ENCODE results near the gene TRIM14. TPM values are rescaled to one million over a fixed set of nuclear protein-coding genes. Genes with fewer than 3 reads are reported as not detected.
A peak's percentile ranks its signal among the peaks of the same experiment; 100 is the strongest.

The TRIM14 gene
- total RNA-seq, 1 experiment from 2014 or later, result 11.9 TPM

DNA sequence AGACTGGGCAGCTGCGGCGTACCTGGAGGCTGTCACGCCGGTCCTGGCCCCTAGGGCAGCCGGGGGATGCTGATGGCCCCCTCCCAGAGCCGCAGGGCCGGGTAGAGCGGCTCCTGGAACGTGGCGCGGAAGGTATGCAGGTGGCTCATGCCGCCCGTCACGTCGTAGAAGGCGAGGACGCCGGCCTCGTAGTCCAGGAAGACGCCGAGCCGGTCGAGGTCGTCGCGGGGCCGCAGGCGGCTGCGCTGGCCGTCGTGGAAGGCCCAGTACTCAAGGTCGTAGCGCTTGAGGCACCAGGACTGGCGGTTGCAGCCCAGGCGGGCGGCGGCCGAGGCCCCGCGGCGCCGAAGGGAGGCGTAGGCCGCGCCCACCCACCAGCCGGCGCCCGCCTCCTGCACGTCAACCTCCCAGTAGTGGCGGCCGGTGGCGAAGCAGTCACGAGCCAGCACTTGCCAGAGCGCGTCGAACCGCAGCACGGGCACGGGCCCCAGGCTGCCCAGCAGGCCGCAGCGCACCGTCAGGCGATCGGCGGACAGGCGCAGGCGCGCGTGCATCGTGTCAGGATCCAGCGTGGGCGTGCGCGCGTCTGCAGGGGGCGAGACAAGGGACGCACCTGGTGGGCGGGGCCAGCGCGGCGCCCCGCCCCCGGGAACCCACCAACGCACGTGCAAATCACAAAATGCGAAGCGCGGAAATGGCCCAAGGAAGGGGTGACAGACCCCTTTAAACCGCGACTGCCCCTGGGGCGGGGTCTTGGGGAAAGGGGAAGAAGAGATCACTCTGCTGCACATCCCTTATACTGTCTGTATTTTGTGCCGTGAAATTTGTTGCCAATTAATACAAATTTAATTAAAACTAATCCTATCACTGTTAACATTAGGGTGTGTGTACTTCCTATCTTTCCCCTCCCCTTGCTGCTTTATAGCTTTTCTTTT is 31.3 kb downstream of the TRIM14 start (continued):
- TF ChIP-seq AFF4 (CRISPR knock-in tag; IDR thresholded peaks at IDR 0.05; ENCODE audit: borderline replicate concordance) (no peak; the same call in 1 of the 2 replicates), AR (CRISPR knock-in tag; IDR thresholded peaks at IDR 0.05) (no peak), FOXP1 (CRISPR knock-in tag; IDR thresholded peaks at IDR 0.05; ENCODE audit: borderline replicate concordance) (peak; percentile 96), ZNF121 (CRISPR knock-in tag; IDR thresholded peaks at IDR 0.05) (no peak), ZBTB21 (CRISPR knock-in tag; IDR thresholded peaks at IDR 0.05; ENCODE audit: borderline replicate concordance) (peak; percentile 93), FOXK1 (CRISPR knock-in tag; IDR thresholded peaks at IDR 0.05) (peak; percentile 91), ZMAT4 (CRISPR knock-in tag; IDR thresholded peaks at IDR 0.05) (no peak), HMGXB4 (CRISPR knock-in tag; IDR thresholded peaks at IDR 0.05) (peak; percentile 75; the same call in 1 of the 2 replicates), GTF2I (CRISPR knock-in tag; conservative IDR thresholded peaks at IDR 0.05) (no peak), GRHL2 (CRISPR knock-in tag; IDR thresholded peaks at IDR 0.05; ENCODE audit: insufficient replicate concordance, severe bottlenecking) (no peak), FOXP4 (CRISPR knock-in tag; IDR thresholded peaks at IDR 0.05) (peak; percentile 99), ZNF281 (CRISPR knock-in tag; IDR thresholded peaks at IDR 0.05) (peak; percentile 47; the same call in 1 of the 2 replicates), ATF2 (CRISPR knock-in tag; IDR thresholded peaks at IDR 0.05; ENCODE audit: borderline replicate concordance, low read depth) (no peak), PRRX2 (CRISPR knock-in tag; IDR thresholded peaks at IDR 0.05) (no peak), NR2C2 (CRISPR knock-in tag; IDR thresholded peaks at IDR 0.05) (peak; percentile 68; the same call in 1 of the 2 replicates), NFE2L1 (CRISPR knock-in tag; IDR thresholded peaks at IDR 0.05) (peak; percentile 93)
- TF ChIP-seq, protein P1, sequence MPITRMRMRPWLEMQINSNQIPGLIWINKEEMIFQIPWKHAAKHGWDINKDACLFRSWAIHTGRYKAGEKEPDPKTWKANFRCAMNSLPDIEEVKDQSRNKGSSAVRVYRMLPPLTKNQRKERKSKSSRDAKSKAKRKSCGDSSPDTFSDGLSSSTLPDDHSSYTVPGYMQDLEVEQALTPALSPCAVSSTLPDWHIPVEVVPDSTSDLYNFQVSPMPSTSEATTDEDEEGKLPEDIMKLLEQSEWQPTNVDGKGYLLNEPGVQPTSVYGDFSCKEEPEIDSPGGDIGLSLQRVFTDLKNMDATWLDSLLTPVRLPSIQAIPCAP (CRISPR knock-in tag; IDR thresholded peaks at IDR 0.05), result peak; percentile 97
- TF ChIP-seq, protein P2, sequence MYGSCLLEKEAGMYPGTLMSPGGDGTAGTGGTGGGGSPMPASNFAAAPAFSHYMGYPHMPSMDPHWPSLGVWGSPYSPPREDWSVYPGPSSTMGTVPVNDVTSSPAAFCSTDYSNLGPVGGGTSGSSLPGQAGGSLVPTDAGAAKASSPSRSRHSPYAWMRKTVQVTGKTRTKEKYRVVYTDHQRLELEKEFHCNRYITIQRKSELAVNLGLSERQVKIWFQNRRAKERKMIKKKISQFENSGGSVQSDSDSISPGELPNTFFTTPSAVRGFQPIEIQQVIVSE (CRISPR knock-in tag; IDR thresholded peaks at IDR 0.05; ENCODE audit: borderline replicate concordance), result no peak
- TF ChIP-seq, protein P3, sequence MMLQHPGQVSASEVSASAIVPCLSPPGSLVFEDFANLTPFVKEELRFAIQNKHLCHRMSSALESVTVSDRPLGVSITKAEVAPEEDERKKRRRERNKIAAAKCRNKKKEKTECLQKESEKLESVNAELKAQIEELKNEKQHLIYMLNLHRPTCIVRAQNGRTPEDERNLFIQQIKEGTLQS (CRISPR knock-in tag; conservative IDR thresholded peaks at IDR 0.05), result no peak

Measured in WTC11 (cell line).